ENCODE results near the gene PPP5C.
"Not testable (repeated sequence)": the region's sequence is repeated elsewhere in the genome, so short reads cannot be mapped to it uniquely, and the experiment has no call there.

Gene PPP5C

GRCh38 chr19:46428239-46429135, 81.6 kb downstream of the PPP5C start, which contains the start of gene PNMA8C:
PNMA8C (minus strand) TSS chr19:46428936; CDS start chr19:46428359, 577 bp downstream.
- no peak within 1 kb of the TSS for H3K4me3 ChIP-seq (ENCODE audit: severe bottlenecking)
- no peaks in the 10 kb centered on the region for H3K9me3 ChIP-seq (ENCODE audit: severe bottlenecking)
- DNase-seq (ENCODE audit: low spot score), result no peak
- H3K27ac ChIP-seq (ENCODE audit: poor library complexity, severe bottlenecking), result no peak within 1 kb of the TSS
- no peak for ATAC-seq (ENCODE audit: low read depth)
- no peaks in the 10 kb centered on the region for H3K27me3 ChIP-seq (ENCODE audit: insufficient read depth, poor library complexity, severe bottlenecking)
- TF ChIP-seq CTCF (IDR thresholded peaks at IDR 0.05; ENCODE audit: poor library complexity, severe bottlenecking), result no peak
- no peaks in the 10 kb centered on the region for H3K36me3 ChIP-seq (ENCODE audit: low read depth)
- no peaks in the 10 kb centered on the region for H3K4me1 ChIP-seq (ENCODE audit: insufficient read depth, poor library complexity, severe bottlenecking)

GRCh38 chr19:46429999-46430398, 83.1 kb downstream of the PPP5C start:
- H3K4me3 ChIP-seq (ENCODE audit: severe bottlenecking), result no peak overlapping the region
- TF ChIP-seq CTCF (IDR thresholded peaks at IDR 0.05; ENCODE audit: poor library complexity, severe bottlenecking), result no peak
- H3K9me3 ChIP-seq (ENCODE audit: severe bottlenecking), result no peaks in the 10 kb centered on the region
- ATAC-seq (ENCODE audit: low read depth) (no peak), DNase-seq (ENCODE audit: low spot score) (no peak)
- no peaks in the 10 kb centered on the region for H3K36me3 ChIP-seq (ENCODE audit: low read depth)
- no peaks in the 10 kb centered on the region for H3K4me1 ChIP-seq (ENCODE audit: insufficient read depth, poor library complexity, severe bottlenecking)
- H3K27ac ChIP-seq (ENCODE audit: poor library complexity, severe bottlenecking), result no peak overlapping the region
- no peaks in the 10 kb centered on the region for H3K27me3 ChIP-seq (ENCODE audit: insufficient read depth, poor library complexity, severe bottlenecking)

GRCh38 chr19:46431824-46432223, 84.9 kb downstream of the PPP5C start:
- DNase-seq (ENCODE audit: low spot score) (no peak), ATAC-seq (ENCODE audit: low read depth) (no peak)
- Histone ChIP-seq H3K27ac (ENCODE audit: poor library complexity, severe bottlenecking) (no peak overlapping the region), H3K4me1 (ENCODE audit: insufficient read depth, poor library complexity, severe bottlenecking) (no peaks in the 10 kb centered on the region), H3K4me3 (ENCODE audit: severe bottlenecking) (no peak overlapping the region), H3K27me3 (ENCODE audit: insufficient read depth, poor library complexity, severe bottlenecking) (no peaks in the 10 kb centered on the region), H3K36me3 (ENCODE audit: low read depth) (no peaks in the 10 kb centered on the region), H3K9me3 (ENCODE audit: severe bottlenecking) (no peaks in the 10 kb centered on the region)
- no peak for TF ChIP-seq CTCF (IDR thresholded peaks at IDR 0.05; ENCODE audit: poor library complexity, severe bottlenecking)

- H3K36me3 ChIP-seq (ENCODE audit: low read depth); H3K27me3 ChIP-seq (ENCODE audit: insufficient read depth, poor library complexity, severe bottlenecking); DNase-seq (ENCODE audit: low spot score); H3K4me1 ChIP-seq (ENCODE audit: insufficient read depth, poor library complexity, severe bottlenecking); H3K9me3 ChIP-seq (ENCODE audit: severe bottlenecking); H3K4me3 ChIP-seq (ENCODE audit: severe bottlenecking); H3K27ac ChIP-seq (ENCODE audit: poor library complexity, severe bottlenecking); ATAC-seq (ENCODE audit: low read depth): not testable (repeated sequence)
Observed at GRCh38 chr19:46433470-46433869, 86.6 kb downstream of the PPP5C start.

GRCh38 chr19:46435009-46435408, 88.1 kb downstream of the PPP5C start:
- no peak for DNase-seq (ENCODE audit: low spot score)
- H3K27ac ChIP-seq (ENCODE audit: poor library complexity, severe bottlenecking), result no peak overlapping the region
- no peaks in the 10 kb centered on the region for H3K36me3 ChIP-seq (ENCODE audit: low read depth)
- ATAC-seq (ENCODE audit: low read depth), result no peak
- no peaks in the 10 kb centered on the region for H3K9me3 ChIP-seq (ENCODE audit: severe bottlenecking)
- H3K27me3 ChIP-seq (ENCODE audit: insufficient read depth, poor library complexity, severe bottlenecking), result no peaks in the 10 kb centered on the region
- no peak for TF ChIP-seq CTCF (IDR thresholded peaks at IDR 0.05; ENCODE audit: poor library complexity, severe bottlenecking)
- H3K4me3 ChIP-seq (ENCODE audit: severe bottlenecking), result no peak overlapping the region
- H3K4me1 ChIP-seq (ENCODE audit: insufficient read depth, poor library complexity, severe bottlenecking), result no peaks in the 10 kb centered on the region

- not testable (repeated sequence) for ATAC-seq (ENCODE audit: low read depth); H3K9me3 ChIP-seq (ENCODE audit: severe bottlenecking); H3K4me3 ChIP-seq (ENCODE audit: severe bottlenecking); DNase-seq (ENCODE audit: low spot score); H3K27ac ChIP-seq (ENCODE audit: poor library complexity, severe bottlenecking); H3K36me3 ChIP-seq (ENCODE audit: low read depth); H3K4me1 ChIP-seq (ENCODE audit: insufficient read depth, poor library complexity, severe bottlenecking); H3K27me3 ChIP-seq (ENCODE audit: insufficient read depth, poor library complexity, severe bottlenecking)
Observed at GRCh38 chr19:46435689-46436088, 88.8 kb downstream of the PPP5C start.
